DMS153 (cell line): Measurements from ENCODE around the gene NEK6.
A peak's percentile ranks its signal among the peaks of the same experiment; 100 is the strongest.

Experiments used
- DNase-seq: peaks from one replicate; lab custom pipeline; 2025; lab: John Stamatoyannopoulos, UW

The NEK6 gene

GRCh38 chr9:124373851-124374250 lies 116.1 kb downstream of the NEK6 start:
- no peak for DNase-seq

DNA sequence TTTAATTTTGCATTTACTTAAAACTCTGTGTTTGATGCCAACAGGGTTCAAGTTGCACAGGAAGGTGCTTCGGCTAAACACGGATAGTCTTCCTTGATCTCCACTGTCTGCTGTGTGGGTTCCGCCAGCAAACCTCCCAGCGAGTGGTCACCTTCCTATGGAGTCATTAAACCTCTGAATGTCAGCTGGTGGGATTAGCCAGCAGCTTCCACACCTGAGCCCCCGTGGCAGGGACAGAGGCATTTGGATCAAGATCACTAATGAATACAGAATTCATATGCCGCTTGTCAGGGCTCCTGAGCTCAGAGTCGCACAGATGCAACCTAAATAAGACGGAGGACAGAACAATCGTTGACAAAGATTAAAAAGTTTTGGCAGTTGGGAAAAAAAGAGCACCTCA lies 118.0 kb downstream of the NEK6 start:
- DNase-seq: no peak

GRCh38 chr9:124376329-124376728 lies 118.6 kb downstream of the NEK6 start:
- no peak for DNase-seq

DNA sequence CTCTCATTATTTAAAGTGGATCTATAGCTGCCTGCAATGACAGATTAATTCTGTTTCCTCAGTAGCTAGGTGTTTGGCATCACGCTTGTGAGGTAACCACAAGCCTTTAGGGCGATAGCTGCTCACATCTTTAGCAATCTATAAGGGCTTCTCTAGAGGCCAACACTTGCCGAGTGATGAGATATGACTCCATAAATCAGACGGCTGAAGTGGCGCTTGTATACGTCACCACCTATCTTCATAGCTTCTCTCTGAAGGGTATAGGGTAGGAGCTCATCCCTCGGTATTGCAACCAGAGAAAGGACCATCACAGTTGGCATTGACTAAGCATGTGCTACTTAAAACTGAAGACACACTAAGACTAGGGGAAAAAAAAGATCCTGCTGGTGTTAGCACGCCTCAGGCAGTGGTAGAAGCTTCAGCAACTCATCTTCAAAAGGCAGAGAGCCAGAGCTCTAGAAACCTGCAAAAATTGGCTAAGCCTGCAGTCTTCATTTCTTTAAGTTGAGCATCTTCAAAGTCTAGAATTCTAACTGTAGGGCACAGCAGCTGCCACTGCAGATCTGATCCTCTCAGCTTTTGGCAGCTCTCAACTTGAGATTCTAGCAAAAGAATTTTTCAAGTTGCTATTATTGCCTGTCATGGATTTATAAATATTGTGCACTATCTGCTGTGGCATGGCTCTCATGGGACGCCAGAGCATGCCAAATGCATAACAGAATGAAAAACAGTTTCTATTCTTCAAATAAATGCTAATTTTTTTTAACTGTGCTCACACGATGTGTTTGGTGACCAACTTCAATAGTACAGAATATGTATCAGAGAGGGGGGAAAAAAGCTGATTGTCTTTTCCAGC lies 120.0 kb downstream of the NEK6 start:
- DNase-seq: no peak

- peak; percentile 85 for DNase-seq
Observed at GRCh38 chr9:124381170-124381945, 123.6 kb downstream of the NEK6 start.

GRCh38 chr9:124384210-124384609 lies 126.5 kb downstream of the NEK6 start:
- no peak for DNase-seq

GRCh38 chr9:124384846-124385245 lies 127.1 kb downstream of the NEK6 start:
- peak; percentile 29 for DNase-seq

DNA sequence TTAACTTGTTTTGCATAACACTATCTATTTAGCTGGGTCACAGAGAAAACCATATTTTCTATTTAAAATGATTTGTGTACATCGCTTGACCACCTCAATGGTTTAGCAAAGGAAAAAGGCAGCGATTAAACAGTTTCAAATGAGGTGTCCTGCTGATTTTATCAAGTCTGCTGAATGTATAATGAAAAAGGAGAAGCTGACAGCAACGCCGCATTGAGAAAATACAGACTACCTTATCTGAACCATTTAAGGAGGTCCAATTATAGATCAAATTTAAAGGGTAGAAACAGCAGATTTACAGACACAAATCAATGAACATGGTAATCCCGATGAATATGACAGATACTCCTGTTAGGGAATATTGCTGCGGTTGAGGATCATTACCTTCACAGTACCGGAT lies 127.9 kb downstream of the NEK6 start:
- no peak for DNase-seq

DNA sequence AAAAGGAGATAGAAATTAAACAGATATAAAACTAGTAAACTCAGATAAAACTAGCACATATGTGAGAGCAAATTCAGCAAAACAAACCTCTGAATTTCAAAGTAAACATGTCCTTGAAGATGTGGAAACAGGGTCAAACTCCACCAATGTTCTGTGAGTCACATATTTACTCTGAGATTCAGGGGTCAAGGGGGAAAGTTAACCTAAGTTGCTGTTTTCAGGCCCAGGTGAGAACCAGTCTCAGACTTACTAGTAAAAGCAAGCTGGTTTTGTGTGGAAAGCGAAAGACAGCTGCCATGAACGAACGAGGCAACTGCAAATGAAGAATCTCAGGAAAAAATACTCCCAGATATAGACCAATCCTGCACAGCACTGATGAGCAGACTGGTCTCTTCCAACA lies 128.5 kb downstream of the NEK6 start:
- no peak for DNase-seq

DNA sequence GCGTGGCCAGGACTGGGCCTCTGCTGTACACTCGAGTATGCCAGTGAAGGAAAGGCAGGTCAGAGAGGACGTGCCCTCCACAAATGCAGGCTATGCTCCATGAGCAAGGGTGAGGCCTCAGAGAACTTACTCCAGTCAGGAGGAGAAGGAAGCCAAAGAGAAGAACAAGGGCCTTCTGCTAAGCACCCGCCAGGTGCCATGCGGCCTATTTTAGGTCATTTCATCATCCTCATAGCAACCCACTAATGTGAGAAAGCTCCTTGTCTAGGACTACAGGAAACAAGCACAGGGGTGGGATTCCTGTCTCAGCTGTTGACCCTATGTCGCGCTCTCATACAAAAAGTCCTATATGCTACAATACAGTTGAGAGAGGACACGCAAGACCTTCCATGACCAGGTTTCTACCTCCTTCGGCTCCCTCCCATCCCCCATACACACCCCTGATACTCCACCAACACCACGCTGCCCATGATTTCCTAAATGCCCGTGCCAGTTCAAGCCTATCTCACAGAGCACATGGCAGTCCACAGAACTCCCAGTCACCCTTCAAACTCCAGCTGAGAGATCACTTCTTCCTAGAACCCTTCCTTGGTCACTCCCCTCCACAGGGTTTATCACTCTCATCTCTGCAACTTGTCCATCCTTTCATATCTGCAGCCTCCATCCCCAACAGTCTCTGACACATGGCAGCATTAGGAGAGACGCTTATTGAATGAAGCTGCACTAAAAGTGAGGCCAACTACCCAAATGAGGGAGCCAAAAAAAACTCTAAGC lies 130.7 kb downstream of the NEK6 start:
- DNase-seq: no peak

- peak; percentile 36 for DNase-seq
Observed at GRCh38 chr9:124389146-124389939, 131.6 kb downstream of the NEK6 start.

DNA sequence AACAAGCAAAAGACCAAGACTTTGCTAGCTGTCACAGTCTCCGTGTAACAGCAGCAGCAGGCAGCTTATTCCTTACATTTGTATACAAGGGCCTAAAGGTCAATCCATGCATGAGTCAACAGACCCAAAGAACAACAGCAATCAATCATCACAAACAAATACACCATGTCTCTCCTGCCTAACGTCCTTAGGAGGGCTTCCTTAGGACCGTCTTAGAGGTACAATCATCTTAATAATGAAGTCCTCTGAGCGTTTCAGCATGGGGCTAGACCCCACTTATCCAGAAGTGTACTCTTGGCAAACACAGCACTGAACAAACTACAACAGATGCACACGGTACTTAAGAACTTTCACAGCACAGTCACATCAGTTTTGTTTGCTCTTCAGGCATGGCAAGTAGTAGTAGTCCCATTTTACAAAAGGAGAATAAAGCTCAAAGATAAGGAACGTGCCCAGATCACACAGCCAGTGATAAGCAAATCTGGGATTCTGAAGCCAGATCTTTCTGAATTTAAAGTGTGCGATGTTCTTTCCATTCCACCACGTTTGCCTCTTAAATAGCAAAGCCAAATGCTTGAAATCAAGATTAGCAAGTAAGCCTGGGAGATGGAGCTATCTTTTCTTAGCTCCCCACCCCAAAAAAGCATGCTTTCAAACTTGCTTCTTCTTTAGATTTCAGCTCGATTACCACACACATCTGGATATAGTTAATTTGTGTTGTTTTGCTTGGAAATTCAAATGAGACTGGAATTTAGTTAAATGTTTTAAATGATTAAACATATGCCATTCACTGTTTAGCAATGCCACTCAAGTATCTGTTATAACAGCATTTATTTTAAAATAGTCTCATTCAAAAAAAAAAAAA lies 133.3 kb downstream of the NEK6 start:
- no peak for DNase-seq

DNA sequence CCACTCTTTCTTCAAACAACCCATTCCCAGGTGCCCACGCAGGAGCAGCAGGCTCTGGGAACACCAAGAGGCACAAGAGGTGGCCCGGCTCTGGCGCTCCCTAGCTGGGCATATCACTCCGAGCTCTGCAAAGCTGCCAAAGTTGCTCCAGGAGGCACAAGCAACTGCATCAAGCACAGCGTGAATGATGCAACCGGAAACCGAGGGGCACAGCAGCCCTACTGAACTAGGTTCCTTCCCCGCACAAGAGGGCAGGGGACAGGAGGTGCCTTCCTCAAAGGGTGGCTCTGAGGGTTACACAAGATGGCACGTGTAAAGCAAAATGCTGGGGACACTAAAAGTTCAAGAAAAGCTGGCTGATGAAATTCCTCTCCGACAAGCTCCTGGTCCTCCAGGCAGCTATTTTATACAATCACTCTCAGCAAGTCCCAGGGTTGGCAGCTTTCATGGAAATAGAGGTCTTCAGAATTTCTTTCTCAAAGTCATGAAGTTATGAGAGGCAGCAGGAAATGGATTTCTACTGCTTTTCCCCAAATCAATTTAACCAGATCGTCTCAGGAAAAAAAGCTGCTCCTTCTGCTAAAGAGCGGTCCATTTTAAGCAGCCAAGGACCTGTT lies 134.6 kb downstream of the NEK6 start:
- no peak for DNase-seq

DNA sequence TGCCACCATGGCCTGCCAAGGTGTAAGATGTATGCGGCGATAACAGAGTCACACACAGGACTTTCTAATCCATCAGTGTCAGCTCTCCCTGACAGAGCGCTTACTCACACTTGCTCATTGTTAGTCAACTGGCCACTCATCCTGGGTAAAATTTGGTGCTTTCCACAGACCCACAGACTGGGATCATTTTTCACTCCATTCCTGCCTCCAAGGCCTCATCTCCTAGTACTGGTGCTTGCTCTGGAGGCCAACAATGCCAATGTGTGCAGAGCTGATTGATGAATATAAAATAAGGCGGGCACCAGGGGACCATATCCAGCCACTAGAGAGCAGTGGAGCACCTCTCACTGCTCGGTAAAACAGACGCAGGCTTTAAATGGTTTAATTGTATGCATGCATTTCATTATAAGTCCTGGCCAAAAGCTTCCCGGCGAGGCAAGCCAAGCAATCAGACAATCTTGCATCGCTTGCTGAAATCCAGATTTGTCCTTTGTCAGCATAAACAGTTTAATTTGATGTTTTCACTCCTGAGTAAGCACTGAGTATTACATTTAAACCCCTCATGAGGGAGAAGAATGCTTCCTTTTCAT lies 135.2 kb downstream of the NEK6 start:
- DNase-seq: peak; percentile 29

DNA sequence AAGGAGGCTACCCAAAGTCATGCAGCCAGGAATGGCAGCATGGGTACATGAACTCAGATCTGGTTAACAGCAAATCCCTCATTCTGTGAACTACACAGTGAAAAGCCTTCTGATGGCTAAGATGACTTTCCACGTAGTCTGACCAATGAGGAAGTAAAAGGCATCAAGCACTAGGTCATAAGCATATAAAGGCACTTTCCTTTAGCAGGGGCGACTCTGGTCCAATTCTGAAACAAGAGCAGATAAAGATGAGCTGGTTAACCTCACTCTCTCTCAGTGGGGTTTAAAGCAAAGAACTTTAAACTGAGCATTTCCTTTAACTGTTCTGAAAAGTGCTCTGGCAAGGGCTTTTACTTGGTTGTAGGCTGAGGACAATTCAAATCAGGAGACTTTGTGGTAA lies 136.4 kb downstream of the NEK6 start:
- no peak for DNase-seq

- DNase-seq: no peak
Observed at GRCh38 chr9:124394596-124394995, 136.8 kb downstream of the NEK6 start.

DNA sequence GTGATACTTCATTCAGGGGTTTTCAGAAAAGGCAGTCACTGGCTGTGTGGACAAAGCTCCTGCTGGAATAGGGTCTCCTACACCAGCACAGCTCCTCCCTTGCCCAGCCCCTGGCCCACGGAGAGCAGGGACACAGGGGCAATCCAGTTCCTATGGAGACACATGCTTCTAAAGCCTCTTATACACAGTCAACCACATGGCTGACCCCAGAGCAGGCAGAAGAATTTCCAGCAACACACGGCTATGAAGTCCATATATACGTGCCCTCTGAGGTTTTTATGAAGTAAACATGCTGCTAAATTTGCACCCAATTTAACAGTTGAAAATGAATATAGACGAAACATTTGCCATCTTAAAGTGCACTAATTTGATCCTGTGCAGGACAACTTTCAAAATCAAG lies 138.1 kb downstream of the NEK6 start:
- no peak for DNase-seq

DNA sequence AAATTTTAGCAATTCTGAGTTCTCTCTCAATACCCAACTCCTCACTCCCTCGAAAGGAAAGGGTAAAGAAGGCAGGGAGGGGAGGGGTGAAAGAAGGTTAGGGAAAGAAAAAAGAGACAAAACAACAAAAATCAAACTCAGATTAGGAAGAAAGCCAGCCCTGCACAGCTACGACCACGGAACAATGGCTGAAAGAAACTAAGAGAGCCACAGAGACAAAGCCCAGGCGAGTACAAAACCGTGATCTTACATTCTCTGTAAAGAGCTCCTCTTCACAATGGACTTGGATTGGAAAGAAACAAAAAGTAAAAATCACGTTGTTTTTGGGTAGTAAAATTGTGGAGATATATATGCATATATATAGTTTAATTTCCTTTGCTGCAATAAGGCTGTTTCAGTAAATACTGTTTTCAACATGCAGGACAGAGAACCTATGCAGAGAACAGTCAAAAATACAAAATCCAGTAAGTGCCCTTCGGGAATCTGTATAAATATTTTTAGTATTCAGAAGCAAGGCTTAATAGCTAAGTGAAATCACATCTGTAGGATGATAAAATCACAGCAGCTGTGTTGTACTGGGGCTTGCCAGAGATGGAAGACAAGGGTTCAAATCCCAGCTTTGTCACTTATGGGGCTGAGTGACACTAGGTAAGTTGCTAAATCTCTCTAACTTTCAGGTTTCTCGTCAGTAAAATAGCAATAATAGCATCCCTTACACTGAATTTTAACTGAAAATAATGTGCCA lies 140.6 kb downstream of the NEK6 start:
- DNase-seq: no peak

DNA sequence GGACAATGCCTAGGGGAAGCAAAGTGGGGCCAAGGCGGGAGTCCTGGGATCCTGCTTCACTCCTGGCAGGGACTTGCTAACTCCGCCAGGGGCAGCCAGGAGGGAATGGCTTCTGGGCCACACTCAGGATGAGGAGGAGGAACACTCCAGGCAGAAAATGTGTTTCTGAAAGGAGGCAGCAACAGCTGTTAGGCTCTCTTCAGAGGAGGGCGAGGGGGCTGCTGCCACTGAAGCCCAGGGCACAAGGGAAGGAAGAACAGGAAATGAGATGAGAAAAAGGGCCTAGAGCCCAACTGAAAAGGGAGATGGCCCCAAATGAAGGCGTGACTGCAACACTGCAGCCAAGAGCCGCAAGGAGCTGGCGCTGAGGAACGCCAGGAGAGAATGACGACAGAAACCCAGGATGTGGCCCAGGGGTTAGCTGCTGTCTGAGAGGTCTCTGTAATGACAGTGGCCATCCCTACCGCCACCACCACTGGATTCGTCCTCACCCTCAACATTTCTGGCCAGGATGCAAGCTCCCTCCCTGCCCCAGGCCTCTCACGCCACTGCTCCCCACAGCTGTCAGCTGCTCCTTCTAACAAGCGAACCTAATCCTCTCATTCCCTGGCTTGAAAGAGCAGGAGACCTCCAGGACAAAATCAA lies 141.7 kb downstream of the NEK6 start:
- DNase-seq: no peak
